Activated CD8-positive, alpha-beta T cell treated with anti-CD3 and anti-CD28 coated beads, Interleukin-2, amount 10 ng/mL, durations not matched to agents 7 days and 5 days (primary cell): Measurements from ENCODE around the gene DQX1. TPM values are rescaled to one million over a fixed set of nuclear protein-coding genes. Genes with fewer than 3 reads are reported as not detected.
"Not testable (repeated sequence)": the region's sequence is repeated elsewhere in the genome, so short reads cannot be mapped to it uniquely, and the experiment has no call there.

Experiments used
- ATAC-seq: fragments of 150-1000 bp; cut with Tn5 transposase; one replicate; pipeline ENCODE4 v1.10.0; 2021; ENCODE audit warnings: moderate library complexity
- CTCF ChIA-PET: fragments of 350-600 bp; sonication (Branson Sonifier 250); formaldehyde crosslinking; loops from one replicate; lab custom pipeline; 2021; ENCODE audit warnings: antibody characterized with exemption; lab: Charles Lee
- POLR2A ChIA-PET: fragments of 350-600 bp; sonication (Branson Sonifier 250); formaldehyde crosslinking; loops from one replicate; lab custom pipeline; 2021; ENCODE audit warnings: antibody characterized with exemption; lab: Charles Lee
- DNase-seq: peaks from one replicate; pipeline ENCODE4 v3.0.0-alpha.2; 2020
- H3K27ac Mint-ChIP-seq: one replicate; pipeline ENCODE4 v1.8.0; 2021; ENCODE audit warnings: mild to moderate bottlenecking, mixed read lengths
- H3K27me3 Mint-ChIP-seq: one replicate; pipeline ENCODE4 v1.8.0; 2021; ENCODE audit warnings: low read depth, mixed read lengths
- H3K36me3 Mint-ChIP-seq: one replicate; pipeline ENCODE4 v1.8.0; 2021; ENCODE audit warnings: low read depth, mixed read lengths
- H3K4me1 Mint-ChIP-seq: one replicate; pipeline ENCODE4 v1.8.0; 2021; ENCODE audit warnings: low read depth, mixed read lengths
- H3K4me3 Mint-ChIP-seq: one replicate; pipeline ENCODE4 v1.8.0; 2021; ENCODE audit warnings: mild to moderate bottlenecking, mixed read lengths
- H3K9me3 Mint-ChIP-seq: one replicate; pipeline ENCODE4 v1.8.0; 2022; ENCODE audit warnings: mixed read lengths; ENCODE audit not compliant: insufficient read depth
- total RNA-seq, 2 experiments: library from RNA; stranded (reverse); gene quantifications; one replicate each; pipeline ENCODE4 v1.2.3, GENCODE V29; 2021

Gene DQX1
- total RNA-seq, 2 experiments from 2014 or later: 0.18 TPM

DNA sequence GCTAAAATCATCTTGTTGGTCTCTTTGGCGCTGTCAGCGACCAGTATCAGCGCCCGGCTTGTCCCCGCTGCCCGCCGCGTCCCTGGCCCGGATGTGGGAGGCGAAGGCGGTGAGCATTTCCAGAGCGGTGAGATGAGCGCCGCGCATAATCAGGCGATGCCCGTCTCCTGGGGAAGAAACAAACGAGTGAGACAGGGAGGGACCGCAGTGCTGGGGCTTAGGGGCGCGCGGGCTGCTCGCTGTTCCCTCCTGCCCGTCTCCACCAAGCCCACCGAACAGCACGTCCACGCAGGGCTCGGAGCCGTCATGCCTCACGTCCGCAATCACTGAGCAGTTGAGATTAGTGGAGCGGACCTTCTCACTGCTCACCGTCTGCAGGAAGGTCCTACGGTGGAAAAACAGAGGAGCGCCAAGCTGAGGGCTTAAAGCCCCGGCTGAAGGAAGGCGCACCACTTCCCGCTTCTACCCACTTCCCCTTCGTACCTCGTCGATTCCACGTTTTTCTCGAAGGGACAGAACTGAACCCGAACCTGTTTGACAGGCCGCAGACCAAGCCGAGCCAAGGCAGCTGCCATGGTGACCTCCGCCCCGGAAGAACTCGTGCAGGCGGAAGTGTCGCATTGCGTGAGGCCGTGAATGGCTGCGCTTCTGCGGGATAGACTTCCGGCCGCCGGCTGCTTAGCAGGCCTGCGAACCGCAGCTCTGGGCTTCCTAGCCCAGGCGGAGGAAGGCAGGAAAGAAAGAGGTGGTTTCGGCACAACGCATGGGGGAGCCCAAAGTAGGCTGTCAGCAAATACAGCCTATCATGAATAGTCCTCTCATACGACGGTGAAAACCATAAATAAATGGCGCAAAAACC is 53.7 kb downstream of the DQX1 start, which contains the start of gene MRPL53:
TSS of gene MRPL53 (minus strand) at position 595 of the 859 bp plus-strand sequence. CDS start at position 575, 20 bp downstream.
- Mint-ChIP-seq H3K27ac (peak within 1 kb of the TSS; percentile 99), H3K9me3 (no peaks in the 10 kb centered on the region), H3K4me1 (peaks cover 33% of the 10 kb centered on the region), H3K4me3 (peak within 1 kb of the TSS; percentile 98), H3K27me3 (no peaks in the 10 kb centered on the region), H3K36me3 (peaks cover 46% of the 10 kb centered on the region)
- CTCF ChIA-PET: interaction anchor here (0.7 to 3.0 kb wide), 13 partner anchors 10 to 223 kb away, joined by 3 to 26 read pairs (median 5); partner anchors contain the start of genes AUP1, CCDC142, HTRA2 and INO80B
- POLR2A ChIA-PET: interaction anchor here (0.6 to 2.9 kb wide), 14 partner anchors 10 to 294 kb away, joined by 3 to 39 read pairs (median 4); partner anchors contain the start of genes AUP1, CCDC142, DOK1 and HTRA2
- DNase-seq (peak; percentile 97), ATAC-seq (peak; percentile 95)

DNA sequence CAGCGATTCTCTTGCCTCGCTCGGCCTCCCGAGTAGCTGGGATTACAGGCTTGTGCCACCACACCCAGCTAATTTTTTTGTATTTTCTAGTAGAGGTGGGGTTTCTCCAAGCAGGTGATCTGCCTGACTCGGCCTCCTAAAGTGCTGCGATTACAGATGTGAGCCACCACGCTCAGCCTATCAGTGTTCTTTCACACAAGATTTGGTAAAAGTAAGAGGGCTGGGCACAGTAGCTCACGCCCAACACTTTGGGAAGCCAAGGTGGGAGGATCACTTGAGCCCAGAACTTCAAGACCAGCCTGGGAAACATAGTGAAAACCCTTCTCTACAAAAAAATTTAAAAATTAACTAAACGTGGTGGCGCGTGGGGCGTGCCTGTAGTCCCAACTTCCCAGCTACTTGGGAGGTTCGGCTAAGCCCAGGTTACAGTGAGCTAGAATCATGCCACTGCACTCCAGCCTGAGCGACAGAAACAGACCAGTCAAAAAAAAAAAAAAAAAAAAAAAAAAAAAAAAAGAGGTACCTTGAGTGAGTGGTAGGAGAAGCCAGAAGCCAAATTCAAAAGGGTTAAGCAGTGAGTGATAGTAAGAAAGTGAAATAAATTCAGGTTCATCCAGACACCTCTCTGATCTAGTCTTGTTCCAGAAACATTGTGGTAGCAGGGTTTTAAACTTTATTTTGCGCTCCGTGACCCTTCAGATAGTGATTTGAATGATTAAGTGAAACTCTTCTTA is 54.5 kb downstream of the DQX1 start:
- Mint-ChIP-seq H3K27me3 (no peaks in the 10 kb centered on the region), H3K36me3 (peaks cover 42% of the 10 kb centered on the region), H3K27ac (peak overlapping the region; percentile 99), H3K9me3 (no peaks in the 10 kb centered on the region), H3K4me1 (peaks cover 34% of the 10 kb centered on the region), H3K4me3 (peak overlapping the region; percentile 98)
- no peak for DNase-seq
- ChIA-PET POLR2A (interaction anchor here (0.6 to 2.9 kb wide), 9 partner anchors 9 to 293 kb away, joined by 3 to 39 read pairs (median 4); partner anchors contain the start of genes CCDC142, DOK1, INO80B and LOXL3), CTCF (interaction anchor here (0.8 to 3.0 kb wide), 6 partner anchors 11 to 137 kb away, joined by 3 to 26 read pairs (median 4); partner anchors contain the start of genes CCDC142 and TTC31)
- peak; percentile 1 for ATAC-seq

DNA sequence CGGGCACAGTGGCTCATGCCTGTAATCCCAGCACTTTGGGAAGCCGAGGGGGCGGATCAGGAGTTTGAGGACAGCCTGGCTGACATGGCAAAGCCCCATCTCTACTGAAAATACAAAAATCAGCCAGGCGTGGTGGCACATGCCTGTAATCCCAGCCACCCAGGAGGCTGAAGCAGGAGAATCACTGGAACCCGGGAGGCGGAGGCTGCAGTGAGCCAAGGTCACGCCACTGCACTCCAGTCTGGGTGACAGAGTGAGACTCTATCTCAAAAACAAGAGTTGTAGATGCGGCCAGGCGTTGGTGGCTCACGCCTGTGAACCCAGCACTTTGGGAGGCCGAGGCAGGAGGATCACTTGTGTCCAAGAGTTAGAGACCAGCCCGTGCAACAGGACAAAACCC is 55.3 kb downstream of the DQX1 start:
- Mint-ChIP-seq H3K36me3 (peaks cover 39% of the 10 kb centered on the region), H3K27ac (peak overlapping the region; percentile 67), H3K4me3 (peak overlapping the region; percentile 51), H3K4me1 (peaks cover 37% of the 10 kb centered on the region)
- CTCF ChIA-PET: interaction anchor here (0.8 to 3.0 kb wide), 3 partner anchors 11 to 61 kb away, joined by 3 to 26 read pairs (median 4); partner anchors contain the start of genes CCDC142 and TTC31
- ATAC-seq, H3K27me3 Mint-ChIP-seq, H3K9me3 Mint-ChIP-seq, DNase-seq: not testable (repeated sequence)
- POLR2A ChIA-PET: interaction anchor here (0.6 to 2.9 kb wide), 5 partner anchors 12 to 61 kb away, joined by 3 to 28 read pairs (median 5); partner anchors contain the start of genes INO80B and WBP1

Other genes starting within 250 kb of the DQX1 start
- 1 to 10 TPM; 1.6 to 2.8 TPM for gene SLC4A5, start 182.8 kb downstream of the DQX1 start, total RNA-seq
- gene DCTN1, start 145.9 kb downstream of the DQX1 start, total RNA-seq: 100 to 1,000 TPM; 112 to 115 TPM
- 1 to 10 TPM; 1.5 TPM for gene C2orf81, start 104.6 kb downstream of the DQX1 start, total RNA-seq
- 10 to 100 TPM; 93.7 to 96.9 TPM for gene WDR54, start 104.5 kb downstream of the DQX1 start, total RNA-seq
- gene RTKN, start 84.3 kb downstream of the DQX1 start, total RNA-seq: under 1 TPM; 0.37 to 0.57 TPM
- gene INO80B, start 71.1 kb downstream of the DQX1 start, total RNA-seq: 10 to 100 TPM; 25.7 to 29.1 TPM
- gene WBP1, start 67.8 kb downstream of the DQX1 start, total RNA-seq: 10 to 100 TPM; 34.0 to 34.3 TPM
- 10 to 100 TPM; 52.4 to 56.3 TPM for gene MOGS, start 60.8 kb downstream of the DQX1 start, total RNA-seq
- gene MRPL53, start 53.6 kb downstream of the DQX1 start, total RNA-seq: 10 to 100 TPM; 95.7 to 96.2 TPM
- gene CCDC142, start 43.2 kb downstream of the DQX1 start, total RNA-seq: 10 to 100 TPM; 22.5 to 26.7 TPM
- 10 to 100 TPM; 38.3 to 40.0 TPM for gene TTC31, start 43.1 kb downstream of the DQX1 start, total RNA-seq
- under 1 TPM; 0.32 to 0.68 TPM for gene LBX2, start 26.6 kb downstream of the DQX1 start, total RNA-seq
- gene PCGF1, start 18.5 kb downstream of the DQX1 start, total RNA-seq: 10 to 100 TPM; 20.3 to 28.5 TPM
- under 1 TPM; 0.34 to 0.44 TPM for gene TLX2, start 11.8 kb downstream of the DQX1 start, total RNA-seq
- gene AUP1, start 3.5 kb upstream of the DQX1 start, total RNA-seq: 100 to 1,000 TPM; 119 to 123 TPM
- gene HTRA2, start 3.7 kb upstream of the DQX1 start, total RNA-seq: 10 to 100 TPM; 48.0 to 49.4 TPM
- under 1 TPM; 0.21 to 0.23 TPM for gene LOXL3, start 27.7 kb upstream of the DQX1 start, total RNA-seq
- gene DOK1, start 28.5 kb upstream of the DQX1 start, total RNA-seq: 10 to 100 TPM; 32.4 to 35.9 TPM
- not detected for gene M1AP, start 122.1 kb upstream of the DQX1 start, total RNA-seq
- 1 to 10 TPM; 5.8 to 6.4 TPM for gene SEMA4F, start 128.0 kb upstream of the DQX1 start, total RNA-seq